ENCODE measurements around the gene TNFSF11. TPM values are rescaled to one million over a fixed set of nuclear protein-coding genes. Genes with fewer than 3 reads are reported as not detected.

TNFSF11 gene
- total RNA-seq, 1 donor from 2014 or later, result not detected

DNA sequence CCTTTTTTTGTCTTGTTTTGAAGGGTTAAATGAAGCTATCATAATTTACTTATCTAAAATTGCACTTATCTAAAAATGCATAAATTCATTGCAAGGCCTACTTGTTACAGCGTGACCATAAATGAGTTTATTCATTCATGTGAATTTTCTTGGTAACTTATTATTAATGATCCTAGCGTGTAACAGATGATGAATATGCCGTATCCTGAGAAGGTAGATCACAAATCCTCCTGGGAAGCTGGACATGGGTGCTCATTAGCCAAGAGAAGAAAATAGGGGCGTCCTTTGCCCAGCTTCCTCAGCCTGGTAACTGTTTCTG is 21.3 kb downstream of the TNFSF11 start:
- DNase-seq (ENCODE audit: extremely low spot score in 2 of 2), result no peak
- peaks cover 8% of the 10 kb centered on the region for H3K4me1 ChIP-seq
- intact Hi-C loops (cut with DNase I), result no loop called here
- H3K4me3 ChIP-seq, result no peak overlapping the region
- H3K9me3 ChIP-seq, result no peaks in the 10 kb centered on the region
- H3K27me3 ChIP-seq, result no peaks in the 10 kb centered on the region
- TF ChIP-seq, protein P1, sequence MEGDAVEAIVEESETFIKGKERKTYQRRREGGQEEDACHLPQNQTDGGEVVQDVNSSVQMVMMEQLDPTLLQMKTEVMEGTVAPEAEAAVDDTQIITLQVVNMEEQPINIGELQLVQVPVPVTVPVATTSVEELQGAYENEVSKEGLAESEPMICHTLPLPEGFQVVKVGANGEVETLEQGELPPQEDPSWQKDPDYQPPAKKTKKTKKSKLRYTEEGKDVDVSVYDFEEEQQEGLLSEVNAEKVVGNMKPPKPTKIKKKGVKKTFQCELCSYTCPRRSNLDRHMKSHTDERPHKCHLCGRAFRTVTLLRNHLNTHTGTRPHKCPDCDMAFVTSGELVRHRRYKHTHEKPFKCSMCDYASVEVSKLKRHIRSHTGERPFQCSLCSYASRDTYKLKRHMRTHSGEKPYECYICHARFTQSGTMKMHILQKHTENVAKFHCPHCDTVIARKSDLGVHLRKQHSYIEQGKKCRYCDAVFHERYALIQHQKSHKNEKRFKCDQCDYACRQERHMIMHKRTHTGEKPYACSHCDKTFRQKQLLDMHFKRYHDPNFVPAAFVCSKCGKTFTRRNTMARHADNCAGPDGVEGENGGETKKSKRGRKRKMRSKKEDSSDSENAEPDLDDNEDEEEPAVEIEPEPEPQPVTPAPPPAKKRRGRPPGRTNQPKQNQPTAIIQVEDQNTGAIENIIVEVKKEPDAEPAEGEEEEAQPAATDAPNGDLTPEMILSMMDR (IDR thresholded peaks at IDR 0.05), result no peak
- TF ChIP-seq POLR2AphosphoS5 (IDR thresholded peaks at IDR 0.05; ENCODE audit: insufficient read depth in 1 of 2, low read depth in 1 of 2) (no peak), POLR2A (IDR thresholded peaks at IDR 0.05) (no peak)
- H3K27ac ChIP-seq, result no peak overlapping the region
- H3K36me3 ChIP-seq, result no peaks in the 10 kb centered on the region

DNA sequence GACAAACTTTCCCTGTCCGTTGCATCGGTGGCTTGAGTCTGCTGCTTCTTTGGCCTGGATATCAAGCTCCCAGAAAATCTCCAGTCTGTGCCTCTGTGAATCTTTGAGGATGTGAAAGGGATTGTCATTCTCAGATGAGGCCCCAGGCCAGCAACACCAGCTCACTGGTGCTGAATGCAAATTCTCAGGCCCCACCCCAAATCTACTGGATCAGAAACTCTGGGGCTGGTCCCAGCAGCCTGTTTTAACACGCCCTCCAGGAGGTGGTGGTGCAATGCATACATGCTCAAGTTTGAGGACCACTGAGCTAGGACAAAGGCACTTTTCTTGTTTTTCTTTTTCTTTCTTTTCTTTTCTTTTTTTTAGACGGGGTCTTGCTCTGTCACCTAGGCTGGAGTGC is 23.6 kb downstream of the TNFSF11 start:
- Histone ChIP-seq H3K4me3 (no peak overlapping the region), H3K36me3 (no peaks in the 10 kb centered on the region), H3K9me3 (no peaks in the 10 kb centered on the region), H3K27me3 (no peaks in the 10 kb centered on the region), H3K4me1 (peaks cover 8% of the 10 kb centered on the region), H3K27ac (no peak overlapping the region)
- no peak for DNase-seq (ENCODE audit: extremely low spot score in 2 of 2)
- intact Hi-C loops (cut with DNase I), result no loop called here
- TF ChIP-seq POLR2AphosphoS5 (IDR thresholded peaks at IDR 0.05; ENCODE audit: insufficient read depth in 1 of 2, low read depth in 1 of 2), result no peak
- TF ChIP-seq, protein P1 (IDR thresholded peaks at IDR 0.05), result no peak
- no peak for TF ChIP-seq POLR2A (IDR thresholded peaks at IDR 0.05)

DNA sequence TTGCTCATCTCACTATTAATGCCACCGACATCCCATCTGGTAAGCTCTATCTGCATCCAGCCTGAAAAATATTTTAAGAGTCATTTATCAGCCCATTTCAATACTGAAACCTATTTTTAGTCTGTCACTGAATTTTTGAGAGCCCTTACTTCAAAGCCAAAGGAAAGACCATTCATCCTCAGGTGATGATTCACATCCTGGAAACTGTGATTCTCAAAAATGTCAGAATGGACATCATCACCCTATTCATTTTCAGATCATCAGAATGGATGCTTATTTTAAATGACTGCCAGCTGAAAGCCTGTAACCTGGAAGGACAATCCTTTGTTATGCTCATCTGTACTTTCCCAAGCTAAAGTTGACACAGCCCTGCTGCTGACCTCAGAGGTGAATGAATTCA is 27.0 kb downstream of the TNFSF11 start:
- TF ChIP-seq POLR2AphosphoS5 (IDR thresholded peaks at IDR 0.05; ENCODE audit: insufficient read depth in 1 of 2, low read depth in 1 of 2), result no peak
- TF ChIP-seq, protein P1 (IDR thresholded peaks at IDR 0.05), result no peak
- TF ChIP-seq POLR2A (IDR thresholded peaks at IDR 0.05), result no peak
- no peak overlapping the region for H3K4me3 ChIP-seq
- DNase-seq (ENCODE audit: extremely low spot score in 2 of 2), result no peak
- intact Hi-C loops (cut with DNase I), result no loop called here
- H3K27ac ChIP-seq, result no peak overlapping the region
- no peaks in the 10 kb centered on the region for H3K4me1 ChIP-seq
- H3K9me3 ChIP-seq, result no peaks in the 10 kb centered on the region
- H3K36me3 ChIP-seq, result no peaks in the 10 kb centered on the region
- no peaks in the 10 kb centered on the region for H3K27me3 ChIP-seq

- no peak for TF ChIP-seq POLR2A (IDR thresholded peaks at IDR 0.05)
- TF ChIP-seq, protein P1 (IDR thresholded peaks at IDR 0.05), result no peak
- Histone ChIP-seq H3K27me3 (no peaks in the 10 kb centered on the region), H3K4me1 (no peaks in the 10 kb centered on the region), H3K4me3 (no peak overlapping the region), H3K9me3 (no peaks in the 10 kb centered on the region), H3K36me3 (no peaks in the 10 kb centered on the region), H3K27ac (no peak overlapping the region)
- DNase-seq (ENCODE audit: extremely low spot score in 2 of 2), result no peak
- intact Hi-C loops (cut with DNase I), result no loop called here
Observed at GRCh38 chr13:42602906-42603305, 29.0 kb downstream of the TNFSF11 start.

DNA sequence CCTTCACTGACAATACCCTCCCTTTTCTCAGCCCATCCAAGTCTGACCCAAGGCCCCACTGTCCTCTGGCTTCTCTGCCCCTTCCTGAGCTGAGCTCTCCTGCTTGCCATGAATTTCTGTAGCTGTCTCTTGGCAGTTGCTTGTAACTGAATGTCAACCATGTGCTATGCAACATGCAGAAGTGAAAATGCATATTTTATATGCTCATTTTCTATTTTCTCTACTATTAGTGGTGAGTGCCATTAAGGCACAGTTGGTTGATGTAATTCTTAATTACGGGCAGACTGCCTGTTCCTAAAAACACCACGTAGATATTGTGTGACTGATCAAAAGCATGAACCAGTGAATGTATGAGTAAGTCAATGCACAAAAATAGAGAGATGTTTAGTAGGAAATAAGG is 29.6 kb downstream of the TNFSF11 start:
- Histone ChIP-seq H3K4me1 (no peaks in the 10 kb centered on the region), H3K4me3 (no peak overlapping the region), H3K27me3 (no peaks in the 10 kb centered on the region), H3K27ac (no peak overlapping the region), H3K9me3 (no peaks in the 10 kb centered on the region), H3K36me3 (no peaks in the 10 kb centered on the region)
- DNase-seq (ENCODE audit: extremely low spot score in 2 of 2), result no peak
- TF ChIP-seq, protein P1 (IDR thresholded peaks at IDR 0.05), result no peak
- TF ChIP-seq POLR2A (IDR thresholded peaks at IDR 0.05), result no peak
- TF ChIP-seq POLR2AphosphoS5 (IDR thresholded peaks at IDR 0.05; ENCODE audit: insufficient read depth in 1 of 2, low read depth in 1 of 2), result no peak
- intact Hi-C loops (cut with DNase I), result no loop called here
